Subcutaneous abdominal adipose tissue (tissue), 5 donors: ENCODE measurements around the gene KIF19.
A peak's percentile ranks its signal among the peaks of the same experiment; 100 is the strongest.

ENCODE experiments used
- H3K27ac ChIP-seq: one replicate; pipeline ENCODE4 v1.7.0; 2013; ENCODE audit warnings: low read depth, mild to moderate bottlenecking, inconsistent platforms, low read length, moderate library complexity
- H3K27me3 ChIP-seq, 5 donors: one replicate each; pipeline ENCODE4 v1.7.0; 2013; ENCODE audit warnings: low read length in 5 of 5, inconsistent platforms in 1 of 5; ENCODE audit not compliant: control insufficient read depth in 5 of 5, insufficient read depth in 4 of 5
- H3K36me3 ChIP-seq, 5 donors: one replicate each; pipeline ENCODE4 v1.7.0; 2013; ENCODE audit warnings: low read length in 5 of 5; ENCODE audit not compliant: control insufficient read depth in 5 of 5, insufficient read depth in 5 of 5
- H3K4me1 ChIP-seq, 5 donors: one replicate each; pipeline ENCODE4 v1.7.0; 2013; ENCODE audit warnings: low read length in 5 of 5, mild to moderate bottlenecking in 3 of 5, moderate library complexity in 1 of 5; ENCODE audit not compliant: control insufficient read depth in 5 of 5, insufficient read depth in 5 of 5
- H3K4me3 ChIP-seq, 5 donors: one replicate each; pipeline ENCODE4 v1.7.0; 2013; ENCODE audit warnings: low read length in 5 of 5, low read depth in 1 of 5
- H3K9ac ChIP-seq, 5 donors: one replicate each; pipeline ENCODE4 v1.7.0; 2013; ENCODE audit warnings: low read length in 5 of 5, mild to moderate bottlenecking in 4 of 5, moderate library complexity in 3 of 5
- H3K9me3 ChIP-seq, 5 donors: one replicate each; pipeline ENCODE4 v1.7.0; 2013; ENCODE audit warnings: low read length in 5 of 5; ENCODE audit not compliant: control insufficient read depth in 5 of 5
- donor health status: healthy.
- donor health status: healthy.
- donor health status: healthy.
- donor health status: healthy.
- donor health status: healthy.

The KIF19 gene

GRCh38 chr17:74318391-74318790, 7.6 kb upstream of the KIF19 start:
- no peaks in the 10 kb centered on the region for H3K36me3 ChIP-seq
- H3K4me3 ChIP-seq, result no peak overlapping the region
- peaks cover 0 to 2% (median 0%) of the 10 kb centered on the region in 5 donors for H3K9me3 ChIP-seq
- H3K9ac ChIP-seq, result no peak overlapping the region
- peaks cover 0 to 6% (median 3%) of the 10 kb centered on the region in 5 donors for H3K27me3 ChIP-seq
- peaks cover 0 to 10% (median 0%) of the 10 kb centered on the region in 5 donors for H3K4me1 ChIP-seq
- H3K27ac ChIP-seq, result no peak overlapping the region

- peaks cover 4 to 23% (median 20%) of the 10 kb centered on the region in 5 donors for H3K4me1 ChIP-seq
- H3K27ac ChIP-seq, result no peak overlapping the region
- no peak overlapping the region for H3K4me3 ChIP-seq
- H3K36me3 ChIP-seq, result no peaks in the 10 kb centered on the region
- no peak overlapping the region for H3K9ac ChIP-seq
- peaks cover 0 to 2% (median 0%) of the 10 kb centered on the region in 5 donors for H3K9me3 ChIP-seq
- peaks cover 0 to 14% (median 3%) of the 10 kb centered on the region in 5 donors for H3K27me3 ChIP-seq
Measured at GRCh38 chr17:74324521-74324920, 1.5 kb upstream of the KIF19 start.

GRCh38 chr17:74325376-74325742, 667 bp upstream of the KIF19 start:
- Histone ChIP-seq H3K27me3 (peaks cover 0 to 14% (median 3%) of the 10 kb centered on the region in 5 donors), H3K4me3 (peak overlapping the region; percentile 44 to 67 (median 57)), H3K36me3 (no peaks in the 10 kb centered on the region), H3K9me3 (peaks cover 0 to 2% (median 0%) of the 10 kb centered on the region in 5 donors), H3K9ac (peak overlapping the region in 1 of 5 donors; percentile 46), H3K4me1 (peaks cover 4 to 23% (median 20%) of the 10 kb centered on the region in 5 donors), H3K27ac (no peak overlapping the region)

- Histone ChIP-seq H3K4me3 (peak overlapping the region; percentile 7 to 67 (median 57)), H3K9ac (peak overlapping the region in 2 of 5 donors; percentile 56 to 62), H3K9me3 (peaks cover 0 to 2% (median 0%) of the 10 kb centered on the region in 5 donors), H3K27ac (no peak overlapping the region), H3K36me3 (no peaks in the 10 kb centered on the region), H3K4me1 (peaks cover 4 to 23% (median 20%) of the 10 kb centered on the region in 5 donors), H3K27me3 (peaks cover 0 to 14% (median 4%) of the 10 kb centered on the region in 5 donors)
Measured at GRCh38 chr17:74326506-74326905, 480 bp downstream of the KIF19 start.

GRCh38 chr17:74328487-74328886, 2.5 kb downstream of the KIF19 start:
- Histone ChIP-seq H3K4me1 (peaks cover 4 to 23% (median 20%) of the 10 kb centered on the region in 5 donors), H3K4me3 (no peak overlapping the region), H3K9me3 (no peaks in the 10 kb centered on the region), H3K36me3 (no peaks in the 10 kb centered on the region), H3K9ac (no peak overlapping the region), H3K27me3 (peaks cover 0 to 14% (median 4%) of the 10 kb centered on the region in 5 donors), H3K27ac (no peak overlapping the region)

- H3K9ac ChIP-seq, result no peak overlapping the region
- peaks cover 0 to 14% (median 4%) of the 10 kb centered on the region in 5 donors for H3K27me3 ChIP-seq
- H3K36me3 ChIP-seq, result no peaks in the 10 kb centered on the region
- H3K4me3 ChIP-seq, result no peak overlapping the region
- H3K9me3 ChIP-seq, result peaks cover 0 to under 1% (median 0%) of the 10 kb centered on the region in 5 donors
- no peak overlapping the region for H3K27ac ChIP-seq
- peaks cover 4 to 23% (median 20%) of the 10 kb centered on the region in 5 donors for H3K4me1 ChIP-seq
Measured at GRCh38 chr17:74329378-74329777, 3.4 kb downstream of the KIF19 start.

GRCh38 chr17:74330446-74330845, 4.4 kb downstream of the KIF19 start:
- Histone ChIP-seq H3K9ac (no peak overlapping the region), H3K27ac (no peak overlapping the region)

GRCh38 chr17:74332017-74332650, 6.1 kb downstream of the KIF19 start:
- peaks cover 0 to 4% (median 0%) of the 10 kb centered on the region in 5 donors for H3K9me3 ChIP-seq
- no peaks in the 10 kb centered on the region for H3K36me3 ChIP-seq
- H3K27me3 ChIP-seq, result peaks cover 0 to 10% (median 3%) of the 10 kb centered on the region in 5 donors
- no peak overlapping the region for H3K9ac ChIP-seq
- H3K4me1 ChIP-seq, result peaks cover 0 to 1% (median 0%) of the 10 kb centered on the region in 5 donors
- H3K27ac ChIP-seq, result no peak overlapping the region
- H3K4me3 ChIP-seq, result no peak overlapping the region

More at GRCh38 chr17:74330446-74330845, 4.4 kb downstream of the KIF19 start:
- H3K9me3 ChIP-seq, result peaks cover 0 to 4% (median 0%) of the 10 kb centered on the region in 5 donors
- H3K27me3 ChIP-seq, result peaks cover 0 to 14% (median 4%) of the 10 kb centered on the region in 5 donors
- H3K4me1 ChIP-seq, result peaks cover 2 to 17% (median 14%) of the 10 kb centered on the region in 5 donors
- H3K4me3 ChIP-seq, result no peak overlapping the region
- no peaks in the 10 kb centered on the region for H3K36me3 ChIP-seq

GRCh38 chr17:74332763-74333283, 6.8 kb downstream of the KIF19 start:
- peaks cover 0 to 4% (median 0%) of the 10 kb centered on the region in 5 donors for H3K9me3 ChIP-seq
- peaks cover 4 to 8% (median 7%) of the 10 kb centered on the region in 5 donors for H3K27me3 ChIP-seq
- H3K4me1 ChIP-seq, result no peaks in the 10 kb centered on the region
- H3K9ac ChIP-seq, result no peak overlapping the region
- no peak overlapping the region for H3K27ac ChIP-seq
- no peaks in the 10 kb centered on the region for H3K36me3 ChIP-seq
- no peak overlapping the region for H3K4me3 ChIP-seq

- Histone ChIP-seq H3K27ac (no peak overlapping the region), H3K9ac (no peak overlapping the region), H3K4me1 (no peaks in the 10 kb centered on the region), H3K27me3 (peaks cover 11 to 17% (median 14%) of the 10 kb centered on the region in 5 donors), H3K36me3 (no peaks in the 10 kb centered on the region), H3K4me3 (no peak overlapping the region), H3K9me3 (peaks cover 0 to 4% (median 0%) of the 10 kb centered on the region in 5 donors)
Measured at GRCh38 chr17:74334393-74335039, 8.5 kb downstream of the KIF19 start.
